Keratinocyte (primary cell): ENCODE data around the gene R3HDM2. TPM values are rescaled to one million over a fixed set of nuclear protein-coding genes. Genes with fewer than 3 reads are reported as not detected.
A peak's percentile ranks its signal among the peaks of the same experiment; 100 is the strongest.

Source experiments
- DNase-seq: peaks from one replicate; pipeline ENCODE4 v3.0.0-alpha.2; 2011; ENCODE audit warnings: low read depth, missing footprints, low spot score
- FAIRE-seq: peaks from 2 replicates; lab custom pipeline; 2011; peaks lifted over from hg19 to GRCh38; lab: Jason Lieb, UNC
- H2AFZ ChIP-seq: 2 replicates; pipeline ENCODE4 v1.6.0; 2012; ENCODE audit warnings: low read length, control low read depth, inconsistent platforms; ENCODE audit not compliant: control insufficient read depth
- H3K27ac ChIP-seq: 2 replicates; pipeline ENCODE4 v1.5.1; 2011; ENCODE audit warnings: low read length; ENCODE audit not compliant: control insufficient read depth, insufficient read depth
- H3K27me3 ChIP-seq: 3 replicates; pipeline ENCODE4 v1.6.0; 2011; ENCODE audit warnings: low read length; ENCODE audit not compliant: control insufficient read depth, insufficient read depth; ENCODE audit errors: extremely low read depth
- H3K36me3 ChIP-seq, 2 experiments: 2 replicates in 1 of 2; 3 replicates in 1 of 2; pipeline ENCODE4 v1.5.1; 2011; ENCODE audit warnings: low read length in 2 of 2, mild to moderate bottlenecking in 1 of 2; ENCODE audit not compliant: control insufficient read depth in 2 of 2, insufficient read depth in 2 of 2; ENCODE audit errors: extremely low read depth in 1 of 2
- H3K4me1 ChIP-seq: 3 replicates; pipeline ENCODE4 v1.5.1; 2011; ENCODE audit warnings: low read length; ENCODE audit not compliant: control insufficient read depth, insufficient read depth; ENCODE audit errors: extremely low read depth
- H3K4me2 ChIP-seq: 3 replicates; pipeline ENCODE4 v1.6.0; 2011; ENCODE audit warnings: low read depth, low read length; ENCODE audit not compliant: control insufficient read depth, insufficient read depth; ENCODE audit errors: extremely low read depth
- H3K4me3 ChIP-seq, 3 experiments: fragments of 200-600 bp in 1 of 3; sonication (generic) in 1 of 3; 2 replicates in 2 of 3; 3 replicates in 1 of 3; pipeline ENCODE4 v1.5.1; 2011 to 2016; ENCODE audit warnings: low read length in 3 of 3, mild to moderate bottlenecking in 3 of 3, control low read depth in 2 of 3, inconsistent platforms in 1 of 3, low read depth in 1 of 3, mixed read lengths in 1 of 3, mixed run types in 1 of 3, moderate library complexity in 1 of 3; ENCODE audit not compliant: control insufficient read depth in 2 of 3, insufficient read depth in 2 of 3; ENCODE audit errors: extremely low read depth in 1 of 3
- H3K79me2 ChIP-seq: 2 replicates; pipeline ENCODE4 v1.6.0; 2012; ENCODE audit warnings: low read length; ENCODE audit not compliant: control insufficient read depth, insufficient read depth
- H3K9ac ChIP-seq: 3 replicates; pipeline ENCODE4 v1.6.0; 2011; ENCODE audit warnings: low read length; ENCODE audit not compliant: control insufficient read depth, insufficient read depth; ENCODE audit errors: extremely low read depth
- H3K9me1 ChIP-seq: 3 replicates; pipeline ENCODE4 v1.6.0; 2011; ENCODE audit warnings: low read length; ENCODE audit not compliant: control insufficient read depth, insufficient read depth; ENCODE audit errors: extremely low read depth
- H3K9me3 ChIP-seq: 2 replicates; pipeline ENCODE4 v1.5.1; 2012; ENCODE audit warnings: low read depth, low read length; ENCODE audit not compliant: control insufficient read depth
- H4K20me1 ChIP-seq: 3 replicates; pipeline ENCODE4 v1.6.0; 2011; ENCODE audit warnings: low read length; ENCODE audit not compliant: control insufficient read depth, insufficient read depth; ENCODE audit errors: extremely low read depth
- CTCF ChIP-seq, 3 experiments: IDR thresholded peaks in 1 of 3; conservative IDR thresholded peaks in 1 of 3; optimal IDR thresholded peaks in 1 of 3; 2 replicates in 2 of 3; 3 replicates in 1 of 3; pipeline versions ENCODE3 to v1.5.1; 2011; ENCODE audit warnings: low read length in 3 of 3, mild to moderate bottlenecking in 3 of 3, moderate library complexity in 2 of 3, control low read depth in 1 of 3, inconsistent platforms in 1 of 3; ENCODE audit not compliant: insufficient read depth in 2 of 3; ENCODE audit errors: extremely low read depth in 1 of 3
- EZH2 ChIP-seq: IDR thresholded peaks from one replicate; pipeline ENCODE4 v1.6.1; 2012; ENCODE audit warnings: inconsistent platforms, mild to moderate bottlenecking, low read length, moderate library complexity
- dilution Hi-C: fragments of 300-500 bp; cut with MboI; formaldehyde crosslinking; loops from one replicate; pipeline ENCODE4 v1.7.0; 2020; ENCODE audit warnings: low sequenced_read_pairs; ENCODE audit not compliant: extremely low pct_ligation_motif_present
- polyA plus RNA-seq, 5 experiments: library from polyadenylated mRNA; depleted of rRNA in 3 of 5; stranded (reverse) in 3 of 5; stranded (forward) in 1 of 5; unstranded in 1 of 5; fragments of >200 nt; gene quantifications; 1 replicate in 1 of 5; 2 replicates in 3 of 5; 3 replicates in 1 of 5; pipeline versions ENCODE4 v1.2.1 to v1.2.3, GENCODE V29; 2011 to 2012; ENCODE audit warnings: missing spikeins in 2 of 5, low read depth in 1 of 5, low replicate concordance in 1 of 5

The R3HDM2 gene
- polyA plus RNA-seq, 1 donor (not counting 4 experiments of a cell fraction or from before 2014, with no cell fraction given) = 11.1 TPM

GRCh38 chr12:57234233-57234570, 196.6 kb downstream of the R3HDM2 start:
- dilution Hi-C loops = no loop called here
- Histone ChIP-seq H3K4me2 (peak overlapping the region; percentile 41), H3K36me3 (peaks cover 25 to 41% of the 10 kb centered on the region in 2 experiments), H3K4me1 (peaks cover 74% of the 10 kb centered on the region), H2AFZ (no peak overlapping the region), H3K27me3 (peaks cover 5% of the 10 kb centered on the region), H3K9me3 (no peaks in the 10 kb centered on the region), H3K4me3 (no peak overlapping the region), H4K20me1 (no peaks in the 10 kb centered on the region), H3K9me1 (no peaks in the 10 kb centered on the region), H3K79me2 (peaks cover 25% of the 10 kb centered on the region), H3K9ac (peak overlapping the region; percentile 28), H3K27ac (peak overlapping the region; percentile 47)
- TF ChIP-seq EZH2 (no peak), CTCF (optimal IDR thresholded peaks at IDR 0.05 in 1 of 3, IDR thresholded peaks at IDR 0.05 in 1 of 3, conservative IDR thresholded peaks at IDR 0.05 in 1 of 3; ENCODE audit: extremely low read depth in 1 of 3, insufficient read depth in 2 of 3, low read length in 3 of 3) (no peak)
- DNase-seq (no peak), FAIRE-seq (no peak)

- FAIRE-seq (no peak), DNase-seq (no peak)
- H3K36me3 ChIP-seq = peaks cover 25 to 41% of the 10 kb centered on the region in 2 experiments
- peaks cover 73% of the 10 kb centered on the region for H3K4me1 ChIP-seq
- dilution Hi-C loops = no loop called here
- no peak for TF ChIP-seq CTCF (optimal IDR thresholded peaks at IDR 0.05 in 1 of 3, IDR thresholded peaks at IDR 0.05 in 1 of 3, conservative IDR thresholded peaks at IDR 0.05 in 1 of 3; ENCODE audit: extremely low read depth in 1 of 3, insufficient read depth in 2 of 3, low read length in 3 of 3)
- TF ChIP-seq EZH2 = no peak
- H3K4me3 ChIP-seq = no peak overlapping the region
- peaks cover 1% of the 10 kb centered on the region for H3K27me3 ChIP-seq
- no peaks in the 10 kb centered on the region for H3K9me3 ChIP-seq
- H3K9me1 ChIP-seq = no peaks in the 10 kb centered on the region
- H3K4me2 ChIP-seq = no peak overlapping the region
- H3K79me2 ChIP-seq = peaks cover 25% of the 10 kb centered on the region
- no peaks in the 10 kb centered on the region for H4K20me1 ChIP-seq
- no peak overlapping the region for H3K27ac ChIP-seq
- no peak overlapping the region for H3K9ac ChIP-seq
- H2AFZ ChIP-seq = no peak overlapping the region
Observed at GRCh38 chr12:57233357-57234232, 197.2 kb downstream of the R3HDM2 start.
